OCI-LY1 (cell line): ENCODE measurements around the gene NRP1.
"Not testable (repeated sequence)": the region's sequence is repeated elsewhere in the genome, so short reads cannot be mapped to it uniquely, and the experiment has no call there.

ENCODE experiments used
- H2AFZ ChIP-seq: fragments of 200-600 bp; sonication (generic), shearing (Covaris generic); 2 replicates; pipeline ENCODE4 v1.6.0; 2014; ENCODE audit warnings: antibody characterized with exemption, mild to moderate bottlenecking, low read length
- H3F3A ChIP-seq: fragments of 200-600 bp; sonication (generic), shearing (Covaris generic); 2 replicates; pipeline ENCODE4 v1.6.0; 2014; ENCODE audit warnings: mild to moderate bottlenecking, antibody characterized with exemption, low read length, moderate library complexity; ENCODE audit not compliant: insufficient read depth
- H3K27ac ChIP-seq: fragments of 200-600 bp; sonication (generic); 2 replicates; pipeline ENCODE4 v1.5.1; 2014; ENCODE audit warnings: low read length, mixed run types, mild to moderate bottlenecking, low read depth; ENCODE audit not compliant: poor library complexity, severe bottlenecking
- H3K27me3 ChIP-seq: fragments of 200-600 bp; sonication (generic); 2 replicates; pipeline ENCODE4 v1.6.0; 2014; ENCODE audit warnings: antibody characterized with exemption, mild to moderate bottlenecking, low read length, moderate library complexity; ENCODE audit not compliant: insufficient read depth
- H3K36me3 ChIP-seq: fragments of 200-600 bp; sonication (generic); 2 replicates; pipeline ENCODE4 v1.6.1; 2014; ENCODE audit warnings: mild to moderate bottlenecking, antibody characterized with exemption, low read length, moderate library complexity, mixed read lengths; ENCODE audit not compliant: insufficient read depth
- H3K4me1 ChIP-seq: fragments of 200-600 bp; sonication (generic); 2 replicates; pipeline ENCODE4 v1.5.1; 2014; ENCODE audit warnings: mild to moderate bottlenecking, low read length, moderate library complexity; ENCODE audit not compliant: insufficient read depth, severe bottlenecking
- H3K4me2 ChIP-seq: fragments of 200-600 bp; sonication (generic), shearing (Covaris generic); 2 replicates; pipeline ENCODE4 v1.6.1; 2014; ENCODE audit warnings: low read length
- H3K4me3 ChIP-seq: fragments of 200-600 bp; sonication (generic); 2 replicates; pipeline ENCODE4 v1.5.1; 2014; ENCODE audit warnings: low read length, low read depth, mild to moderate bottlenecking, mixed read lengths; ENCODE audit not compliant: poor library complexity, severe bottlenecking
- H3K79me2 ChIP-seq: fragments of 200-600 bp; shearing (Covaris generic); 2 replicates; pipeline ENCODE4 v1.6.1; 2016; ENCODE audit warnings: mixed run types, low read length, mixed read lengths; ENCODE audit not compliant: insufficient read depth
- H3K9ac ChIP-seq: fragments of 200-600 bp; sonication (generic), shearing (Covaris generic); 2 replicates; pipeline ENCODE4 v1.6.1; 2014; ENCODE audit warnings: mild to moderate bottlenecking, low read length, mixed read lengths
- H3K9me2 ChIP-seq: fragments of 200-600 bp; sonication (generic), shearing (Covaris generic); 2 replicates; pipeline ENCODE4 v1.6.1; 2014; ENCODE audit warnings: low read depth, mild to moderate bottlenecking, low read length, mixed read lengths
- H3K9me3 ChIP-seq: fragments of 200-600 bp; shearing (Covaris generic); 2 replicates; pipeline ENCODE4 v1.6.1; 2014; ENCODE audit warnings: low read length, mixed read lengths
- H4K20me1 ChIP-seq: fragments of 200-600 bp; sonication (generic), shearing (Covaris generic); 2 replicates; pipeline ENCODE4 v1.6.0; 2016; ENCODE audit warnings: mild to moderate bottlenecking, low read length; ENCODE audit not compliant: insufficient read depth
- EZH2 ChIP-seq: fragments of 200-600 bp; sonication (generic), shearing (Covaris generic); IDR thresholded peaks from 2 replicates; pipeline ENCODE4 v1.8.0; 2017; ENCODE audit warnings: borderline replicate concordance, mixed run types, mild to moderate bottlenecking, antibody characterized with exemption, low read length, moderate library complexity, mixed read lengths
- TF ChIP-seq, protein P1 (sequence below): fragments of 200-600 bp; sonication (generic), shearing (Covaris generic); IDR thresholded peaks from 2 replicates; pipeline ENCODE4 v1.5.1; 2017; ENCODE audit warnings: mild to moderate bottlenecking, antibody characterized with exemption, low read length, moderate library complexity, mixed read lengths

The NRP1 gene

DNA sequence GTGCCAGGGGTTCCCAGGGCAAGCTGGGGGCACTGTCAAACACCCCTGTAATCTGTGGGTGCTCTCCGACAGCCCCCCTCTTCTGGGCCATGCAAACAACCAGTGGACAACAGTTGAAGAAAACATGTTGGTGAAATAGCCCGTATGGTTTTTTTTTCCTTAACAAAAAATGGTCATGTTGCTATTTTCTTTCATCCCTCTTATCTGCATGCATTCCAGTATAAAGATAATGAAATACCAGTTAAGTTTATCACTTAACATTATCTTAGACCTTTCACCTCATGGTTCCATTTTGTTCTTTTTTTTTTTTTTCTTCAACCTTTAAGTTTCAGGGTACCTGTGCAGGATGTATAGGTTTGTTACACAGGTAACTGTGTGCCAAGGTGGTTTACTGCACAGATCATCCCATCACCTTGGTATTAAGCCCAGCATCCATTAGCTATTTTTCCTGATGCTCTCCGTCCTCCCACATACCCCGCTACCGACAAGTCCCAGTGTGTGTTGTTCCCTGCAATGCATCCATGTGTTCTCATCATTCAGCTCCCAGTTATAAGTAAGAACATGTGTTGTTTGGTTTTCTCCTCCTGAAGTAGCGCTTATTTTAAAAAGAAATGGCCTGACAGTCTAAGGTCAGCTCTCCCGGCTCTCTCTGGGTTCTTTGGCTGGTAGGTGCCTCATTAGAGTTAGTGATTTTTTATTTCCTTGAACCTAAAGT lies 110.1 kb downstream of the NRP1 start:
- Histone ChIP-seq H3K9me3 (no peaks in the 10 kb centered on the region), H3K9me2 (no peaks in the 10 kb centered on the region), H2AFZ (no peak overlapping the region), H4K20me1 (no peaks in the 10 kb centered on the region), H3K27me3 (0 out of 2 replicates have a peak, but pooled peaks cover 5% of the 10 kb centered on the region), H3F3A (no peaks in the 10 kb centered on the region), H3K79me2 (no peaks in the 10 kb centered on the region), H3K4me3 (no peak overlapping the region), H3K9ac (no peak overlapping the region), H3K27ac (no peak overlapping the region), H3K4me2 (no peak overlapping the region), H3K4me1 (no peaks in the 10 kb centered on the region), H3K36me3 (no peaks in the 10 kb centered on the region)
- TF ChIP-seq, protein P1, sequence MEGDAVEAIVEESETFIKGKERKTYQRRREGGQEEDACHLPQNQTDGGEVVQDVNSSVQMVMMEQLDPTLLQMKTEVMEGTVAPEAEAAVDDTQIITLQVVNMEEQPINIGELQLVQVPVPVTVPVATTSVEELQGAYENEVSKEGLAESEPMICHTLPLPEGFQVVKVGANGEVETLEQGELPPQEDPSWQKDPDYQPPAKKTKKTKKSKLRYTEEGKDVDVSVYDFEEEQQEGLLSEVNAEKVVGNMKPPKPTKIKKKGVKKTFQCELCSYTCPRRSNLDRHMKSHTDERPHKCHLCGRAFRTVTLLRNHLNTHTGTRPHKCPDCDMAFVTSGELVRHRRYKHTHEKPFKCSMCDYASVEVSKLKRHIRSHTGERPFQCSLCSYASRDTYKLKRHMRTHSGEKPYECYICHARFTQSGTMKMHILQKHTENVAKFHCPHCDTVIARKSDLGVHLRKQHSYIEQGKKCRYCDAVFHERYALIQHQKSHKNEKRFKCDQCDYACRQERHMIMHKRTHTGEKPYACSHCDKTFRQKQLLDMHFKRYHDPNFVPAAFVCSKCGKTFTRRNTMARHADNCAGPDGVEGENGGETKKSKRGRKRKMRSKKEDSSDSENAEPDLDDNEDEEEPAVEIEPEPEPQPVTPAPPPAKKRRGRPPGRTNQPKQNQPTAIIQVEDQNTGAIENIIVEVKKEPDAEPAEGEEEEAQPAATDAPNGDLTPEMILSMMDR, result no peak
- no peak for TF ChIP-seq EZH2

DNA sequence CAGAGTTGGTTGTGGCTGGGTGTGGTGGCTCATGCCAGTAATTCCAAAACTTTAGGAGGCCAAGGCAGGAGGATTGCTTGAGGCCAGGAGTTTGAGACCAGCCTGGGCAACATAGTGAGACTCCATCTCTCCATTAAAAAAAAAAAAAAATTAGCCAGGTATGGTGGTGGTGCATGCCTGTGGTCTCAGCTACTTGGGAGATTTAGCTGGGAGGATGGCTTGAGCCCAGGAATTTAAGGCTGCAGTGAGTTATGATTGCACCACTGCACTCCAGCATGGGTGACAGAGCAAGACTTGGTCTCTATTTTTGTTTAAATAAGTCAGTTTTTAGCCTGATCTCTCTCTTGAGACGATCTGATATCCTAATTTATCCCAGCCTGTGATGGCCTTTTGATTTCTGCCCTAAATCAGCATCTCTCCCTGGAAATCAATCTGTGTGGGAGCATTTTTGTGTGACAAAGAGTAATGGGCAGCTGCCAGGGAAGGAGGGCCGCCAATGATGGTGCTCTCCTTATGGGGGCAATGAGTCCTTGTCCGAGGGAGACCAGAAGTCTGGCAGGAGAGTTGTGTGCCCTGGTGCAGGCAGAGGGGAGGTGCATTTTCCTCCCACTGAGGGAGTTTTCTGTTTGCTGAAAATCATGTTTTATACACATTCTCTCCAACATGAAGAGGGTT lies 111.0 kb downstream of the NRP1 start:
- Histone ChIP-seq H4K20me1 (no peaks in the 10 kb centered on the region), H3K9me2 (no peaks in the 10 kb centered on the region), H3K9ac (no peak overlapping the region), H3K36me3 (no peaks in the 10 kb centered on the region), H3K4me3 (no peak overlapping the region), H3F3A (no peaks in the 10 kb centered on the region), H3K79me2 (no peaks in the 10 kb centered on the region), H3K9me3 (no peaks in the 10 kb centered on the region), H3K27me3 (0 out of 2 replicates have a peak, but pooled peaks cover 5% of the 10 kb centered on the region), H3K4me1 (no peaks in the 10 kb centered on the region), H2AFZ (no peak overlapping the region), H3K27ac (no peak overlapping the region), H3K4me2 (no peak overlapping the region)
- TF ChIP-seq EZH2, result no peak
- TF ChIP-seq, protein P1, result no peak

DNA sequence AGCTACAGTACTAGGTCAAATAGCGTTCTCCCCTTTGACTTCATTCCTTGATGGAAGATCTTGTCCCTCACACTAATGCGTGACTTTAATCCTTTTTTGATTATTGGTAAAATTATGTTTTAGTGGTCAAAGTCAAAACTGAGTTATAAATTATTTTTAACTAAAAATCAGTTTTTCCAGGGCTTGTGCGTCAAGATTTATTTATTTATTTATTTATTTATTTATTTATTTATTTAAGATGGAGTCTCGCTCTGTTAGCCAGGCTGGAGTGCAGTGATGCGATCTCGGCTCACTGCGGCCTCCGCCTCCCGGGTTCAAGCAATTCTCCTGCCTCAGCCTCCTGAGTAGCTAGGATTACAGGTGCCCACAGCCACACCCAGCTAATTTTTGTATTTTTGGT lies 112.2 kb downstream of the NRP1 start:
- not testable (repeated sequence) for H3K79me2 ChIP-seq, H3K36me3 ChIP-seq, H4K20me1 ChIP-seq, H3K9ac ChIP-seq, H3F3A ChIP-seq, H3K4me2 ChIP-seq, H2AFZ ChIP-seq, H3K27me3 ChIP-seq, H3K9me3 ChIP-seq, H3K4me3 ChIP-seq, H3K27ac ChIP-seq, H3K9me2 ChIP-seq, H3K4me1 ChIP-seq

DNA sequence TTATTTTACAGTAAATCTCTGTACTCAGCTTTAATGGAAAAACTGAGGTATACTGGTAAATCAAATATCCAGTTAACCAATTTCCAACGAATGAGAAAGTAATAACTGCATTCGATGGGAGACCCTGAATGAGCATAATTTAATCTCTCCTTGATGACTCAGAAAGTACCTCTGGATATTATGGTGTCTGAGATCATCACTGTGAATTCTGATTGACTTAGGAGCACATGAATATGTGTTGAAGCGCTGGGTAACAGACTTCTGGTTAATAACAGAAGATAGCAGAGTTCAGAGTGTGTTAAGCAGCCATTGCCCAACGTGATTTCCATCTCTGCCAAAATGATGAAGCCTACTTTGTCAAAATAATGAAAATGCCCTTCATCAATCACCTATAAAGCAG lies 116.6 kb downstream of the NRP1 start:
- H2AFZ ChIP-seq, result no peak overlapping the region
- no peaks in the 10 kb centered on the region for H3F3A ChIP-seq
- no peak overlapping the region for H3K27ac ChIP-seq
- no peak overlapping the region for H3K4me2 ChIP-seq
- TF ChIP-seq, protein P1, result no peak
- TF ChIP-seq EZH2, result no peak
- H3K9me3 ChIP-seq, result no peaks in the 10 kb centered on the region
- no peaks in the 10 kb centered on the region for H4K20me1 ChIP-seq
- H3K79me2 ChIP-seq, result no peaks in the 10 kb centered on the region
- no peaks in the 10 kb centered on the region for H3K27me3 ChIP-seq
- no peaks in the 10 kb centered on the region for H3K36me3 ChIP-seq
- H3K9ac ChIP-seq, result no peak overlapping the region
- no peaks in the 10 kb centered on the region for H3K4me1 ChIP-seq
- no peak overlapping the region for H3K4me3 ChIP-seq
- no peaks in the 10 kb centered on the region for H3K9me2 ChIP-seq
